HPDE6-E6E7 (cell line): ENCODE data around the gene GAK.
A peak's percentile ranks its signal among the peaks of the same experiment; 100 is the strongest.
"Not testable (repeated sequence)": the region's sequence is repeated elsewhere in the genome, so short reads cannot be mapped to it uniquely, and the experiment has no call there.

Experiments
- DNase-seq: peaks from one replicate; pipeline ENCODE4 v3.0.0; 2011; ENCODE audit warnings: missing footprints; ENCODE audit errors: extremely low spot score

Gene GAK

GRCh38 chr4:952881-953573, 20.9 kb upstream of the GAK start:
- no peak for DNase-seq

- DNase-seq = no peak
Observed at GRCh38 chr4:951594-952468, 19.7 kb upstream of the GAK start.

GRCh38 chr4:951186-951585, 19.1 kb upstream of the GAK start:
- DNase-seq = no peak

- DNase-seq = no peak
Observed at GRCh38 chr4:950136-951020, 18.3 kb upstream of the GAK start.

GRCh38 chr4:949656-950055, 17.5 kb upstream of the GAK start:
- no peak for DNase-seq

GRCh38 chr4:948936-949300, 16.8 kb upstream of the GAK start:
- DNase-seq = no peak

- no peak for DNase-seq
Observed at GRCh38 chr4:948101-948935, 16.2 kb upstream of the GAK start.

- DNase-seq = no peak
Observed at GRCh38 chr4:947491-947971, 15.4 kb upstream of the GAK start.

- no peak for DNase-seq
Observed at GRCh38 chr4:946517-947471, 14.7 kb upstream of the GAK start.

- DNase-seq = no peak
Observed at GRCh38 chr4:946103-946450, 14.0 kb upstream of the GAK start.

GRCh38 chr4:945274-946102, 13.4 kb upstream of the GAK start:
- DNase-seq = no peak

- not testable (repeated sequence) for DNase-seq
Observed at GRCh38 chr4:939508-939907, 7.4 kb upstream of the GAK start.

- peak; percentile 23 for DNase-seq
Observed at GRCh38 chr4:932713-933070, 576 bp upstream of the GAK start.

- DNase-seq = peak; percentile 39
Observed at GRCh38 chr4:931194-931959, 739 bp downstream of the GAK start.

GRCh38 chr4:930827-931193, 1.3 kb downstream of the GAK start:
- peak; percentile 8 for DNase-seq

- no peak for DNase-seq
Observed at GRCh38 chr4:930028-930551, 2.0 kb downstream of the GAK start.

- DNase-seq = no peak
Observed at GRCh38 chr4:929096-929765, 2.9 kb downstream of the GAK start.

GRCh38 chr4:927566-927965, 4.5 kb downstream of the GAK start:
- not testable (repeated sequence) for DNase-seq
